Bronchial epithelial cell (primary cell): ENCODE measurements around the gene ABCC12. TPM values are rescaled to one million over a fixed set of nuclear protein-coding genes. Genes with fewer than 3 reads are reported as not detected.
"Not testable (repeated sequence)": the region's sequence is repeated elsewhere in the genome, so short reads cannot be mapped to it uniquely, and the experiment has no call there.

Source experiments
- DNase-seq: peaks from one replicate; pipeline ENCODE4 v3.0.0-alpha.2; 2010; ENCODE audit warnings: low read depth
- FAIRE-seq: peaks from 2 replicates; lab custom pipeline; 2011; peaks lifted over from hg19 to GRCh38; lab: Jason Lieb, UNC
- H3K27me3 ChIP-seq: 2 replicates; pipeline ENCODE4 v1.5.1; 2011; ENCODE audit warnings: low read length; ENCODE audit not compliant: control insufficient read depth, insufficient read depth
- H3K36me3 ChIP-seq: 2 replicates; pipeline ENCODE4 v1.5.1; 2011; ENCODE audit warnings: low read length; ENCODE audit not compliant: control insufficient read depth, insufficient read depth
- H3K4me3 ChIP-seq: 2 replicates; pipeline ENCODE4 v1.5.1; 2011; ENCODE audit warnings: mild to moderate bottlenecking, low read depth, low read length, control low read depth
- CTCF ChIP-seq: IDR thresholded peaks from 2 replicates; pipeline ENCODE4 v1.5.1; 2011; ENCODE audit warnings: mild to moderate bottlenecking, moderate library complexity, low read length, control low read depth, inconsistent platforms; ENCODE audit not compliant: insufficient read depth, severe bottlenecking
- total RNA-seq: library from RNA; depleted of rRNA; stranded (reverse); fragments of >200 nt; gene quantifications from 2 replicates; pipeline ENCODE4 v1.2.1, GENCODE V29; 2014

ABCC12 gene
- total RNA-seq, 1 donor from 2014 or later = not detected

- Histone ChIP-seq H3K36me3 (no peaks in the 10 kb centered on the region), H3K4me3 (no peak overlapping the region), H3K27me3 (no peaks in the 10 kb centered on the region)
- no peak for FAIRE-seq
- DNase-seq = no peak
- TF ChIP-seq CTCF = no peak
These were observed 27.3 kb upstream of the ABCC12 start for GRCh38 chr16:48182979-48183537.

- H3K4me3 ChIP-seq, H3K36me3 ChIP-seq, H3K27me3 ChIP-seq, DNase-seq: not testable (repeated sequence)
- FAIRE-seq = peak; percentile 93
These were observed 26.1 kb upstream of the ABCC12 start for GRCh38 chr16:48181746-48182520.

GRCh38 chr16:48180868-48181480 is 25.2 kb upstream of the ABCC12 start:
- no peaks in the 10 kb centered on the region for H3K27me3 ChIP-seq
- TF ChIP-seq CTCF = no peak
- DNase-seq (no peak), FAIRE-seq (no peak)
- no peak overlapping the region for H3K4me3 ChIP-seq
- no peaks in the 10 kb centered on the region for H3K36me3 ChIP-seq

- TF ChIP-seq CTCF = no peak
- H3K36me3 ChIP-seq = no peaks in the 10 kb centered on the region
- no peak for FAIRE-seq
- no peaks in the 10 kb centered on the region for H3K27me3 ChIP-seq
- H3K4me3 ChIP-seq = no peak overlapping the region
- DNase-seq = no peak
These were observed 21.0 kb upstream of the ABCC12 start for GRCh38 chr16:48176635-48177408.

GRCh38 chr16:48173889-48174288 is 18.1 kb upstream of the ABCC12 start:
- no peak for FAIRE-seq
- TF ChIP-seq CTCF = no peak
- H3K4me3 ChIP-seq = no peak overlapping the region

GRCh38 chr16:48172682-48173081 is 16.9 kb upstream of the ABCC12 start:
- Histone ChIP-seq H3K36me3 (no peaks in the 10 kb centered on the region), H3K4me3 (no peak overlapping the region), H3K27me3 (no peaks in the 10 kb centered on the region)
- no peak for DNase-seq
- FAIRE-seq = no peak
- TF ChIP-seq CTCF = no peak

More at GRCh38 chr16:48173889-48174288, 18.1 kb upstream of the ABCC12 start:
- no peak for DNase-seq
- H3K27me3 ChIP-seq = no peaks in the 10 kb centered on the region
- no peaks in the 10 kb centered on the region for H3K36me3 ChIP-seq
